SK-N-MC (cell line): ENCODE results near the gene ALDH1L1.

Experiments
- DNase-seq: peaks from one replicate; pipeline ENCODE4 v3.0.0-alpha.2; 2011; ENCODE audit warnings: low read depth, low spot score
- H3K27ac ChIP-seq: fragments of 200-600 bp; sonication (generic); 2 replicates; pipeline ENCODE4 v1.5.1; 2016; ENCODE audit warnings: mixed run types
- H3K36me3 ChIP-seq: fragments of 200-600 bp; sonication (generic); 2 replicates; pipeline ENCODE4 v1.6.1; 2017; ENCODE audit warnings: antibody characterized with exemption, low read length, mixed read lengths; ENCODE audit not compliant: insufficient read depth
- H3K4me3 ChIP-seq: fragments of 200-600 bp; sonication (generic); 2 replicates; pipeline ENCODE4 v1.5.1; 2016
- H3K9ac ChIP-seq: fragments of 200-600 bp; sonication (generic); 2 replicates; pipeline ENCODE4 v1.8.0; 2017; ENCODE audit warnings: mixed run types, mixed read lengths; ENCODE audit not compliant: insufficient read length
- H3K9me3 ChIP-seq: fragments of 200-600 bp; sonication (generic); 2 replicates; pipeline ENCODE4 v1.6.1; 2017; ENCODE audit warnings: low read depth, mild to moderate bottlenecking, antibody characterized with exemption, low read length, moderate library complexity, mixed read lengths
- EZH2 ChIP-seq: fragments of 200-600 bp; sonication (generic); IDR thresholded peaks from one replicate; pipeline ENCODE4 v1.6.1; 2017; ENCODE audit warnings: antibody characterized with exemption
- FOXP2 ChIP-seq: optimal IDR thresholded peaks from 2 replicates; pipeline ENCODE3; 2011; ENCODE audit warnings: mild to moderate bottlenecking, moderate library complexity; ENCODE audit not compliant: insufficient read depth; ENCODE audit errors: extremely low read length, control extremely low read depth
- POLR2AphosphoS5 ChIP-seq: IDR thresholded peaks from 2 replicates; pipeline ENCODE4 v1.6.1; 2012; ENCODE audit warnings: mild to moderate bottlenecking, low read depth, low read length, borderline replicate concordance

ALDH1L1 gene

DNA sequence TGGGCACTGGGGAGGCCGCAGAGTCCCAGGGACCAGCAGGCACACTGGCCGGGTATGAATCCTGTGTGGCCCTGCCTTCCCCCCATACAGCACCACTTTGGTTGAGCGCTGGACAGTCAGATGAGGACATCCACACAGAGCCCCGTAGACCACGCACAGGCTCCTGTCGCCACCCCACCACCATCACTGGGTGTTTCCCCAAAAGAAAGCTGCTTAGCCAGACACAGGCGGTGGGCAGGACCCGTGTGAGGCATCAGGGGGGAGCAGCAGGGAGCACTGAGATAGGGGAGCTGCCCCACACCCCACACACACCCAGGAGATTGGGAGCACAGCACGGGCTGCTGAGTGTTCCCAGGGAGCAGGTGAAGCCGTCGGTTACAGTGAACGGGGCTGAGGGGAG, 54.1 kb downstream of the ALDH1L1 start:
- Histone ChIP-seq H3K9ac (no peak overlapping the region), H3K27ac (no peak overlapping the region), H3K9me3 (no peaks in the 10 kb centered on the region), H3K4me3 (no peak overlapping the region), H3K36me3 (no peaks in the 10 kb centered on the region)
- DNase-seq: no peak
- TF ChIP-seq POLR2AphosphoS5 (no peak), EZH2 (no peak), FOXP2 (no peak)

DNA sequence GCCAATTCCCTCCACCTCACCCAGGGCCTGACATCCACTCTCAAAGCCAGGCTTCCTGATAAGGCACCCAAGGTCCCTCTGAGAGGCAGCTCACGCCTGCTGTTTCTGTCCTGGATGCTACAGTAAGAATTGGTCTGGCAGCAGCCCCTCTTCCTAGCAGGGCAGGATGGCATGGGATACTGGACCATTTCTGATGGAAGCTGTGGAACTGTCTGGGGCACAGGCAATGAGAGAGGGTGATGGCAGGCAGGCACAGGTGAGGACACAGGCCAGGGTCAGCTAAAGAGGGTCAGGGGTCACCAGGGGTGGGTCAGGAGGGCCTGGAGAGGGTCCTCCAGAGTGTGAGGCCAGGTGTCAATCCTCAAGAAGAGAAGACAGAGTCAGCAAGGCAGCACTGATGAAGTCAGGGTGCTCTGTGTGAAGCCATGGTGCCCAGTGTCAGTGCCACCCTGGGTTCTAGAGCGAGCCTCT, 54.6 kb downstream of the ALDH1L1 start:
- no peaks in the 10 kb centered on the region for H3K9me3 ChIP-seq
- H3K27ac ChIP-seq: no peak overlapping the region
- no peaks in the 10 kb centered on the region for H3K36me3 ChIP-seq
- no peak overlapping the region for H3K4me3 ChIP-seq
- TF ChIP-seq POLR2AphosphoS5 (no peak), EZH2 (no peak), FOXP2 (no peak)
- no peak overlapping the region for H3K9ac ChIP-seq
- no peak for DNase-seq

DNA sequence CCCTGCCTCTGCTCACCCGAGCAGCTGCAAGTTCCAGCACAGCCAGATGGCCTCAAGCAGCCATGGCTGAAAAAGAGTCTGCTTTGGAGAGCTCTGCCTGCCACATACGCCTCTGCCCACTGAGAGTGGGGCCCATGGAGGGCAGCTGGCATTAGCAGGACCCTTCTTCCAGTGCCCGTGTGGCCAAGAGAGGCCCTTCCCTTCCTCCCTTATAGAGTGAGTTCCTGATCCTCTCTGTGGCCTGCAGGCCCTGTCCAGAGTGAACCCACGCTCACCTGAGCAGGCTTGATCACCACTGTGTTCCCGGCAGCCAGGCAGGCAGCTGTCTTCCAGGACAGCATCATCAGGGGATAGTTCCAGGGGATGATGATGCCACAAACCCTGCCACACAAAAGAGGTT, 55.0 kb downstream of the ALDH1L1 start:
- H3K9ac ChIP-seq: no peak overlapping the region
- TF ChIP-seq EZH2 (no peak), POLR2AphosphoS5 (no peak), FOXP2 (no peak)
- no peaks in the 10 kb centered on the region for H3K36me3 ChIP-seq
- no peak overlapping the region for H3K27ac ChIP-seq
- no peak for DNase-seq
- H3K4me3 ChIP-seq: no peak overlapping the region
- H3K9me3 ChIP-seq: no peaks in the 10 kb centered on the region

DNA sequence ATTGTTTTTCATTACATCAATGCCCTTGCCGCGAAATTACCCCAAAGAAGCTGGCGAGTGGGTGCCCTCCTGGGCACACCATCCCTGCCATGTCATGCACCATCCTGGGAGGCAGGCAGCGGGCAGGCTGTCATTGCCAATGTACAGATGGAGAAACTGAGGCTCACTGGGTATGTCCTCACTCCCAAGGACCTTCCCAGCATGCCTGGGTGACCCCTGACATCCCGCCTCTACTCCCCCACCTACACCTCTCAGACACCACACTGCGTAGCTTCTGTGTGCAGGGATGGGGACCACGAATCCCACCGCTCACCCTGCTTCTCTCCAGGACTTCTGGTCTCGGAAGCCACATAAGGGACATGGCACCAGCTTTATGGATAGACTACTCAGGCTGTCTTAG, 55.5 kb downstream of the ALDH1L1 start:
- no peaks in the 10 kb centered on the region for H3K9me3 ChIP-seq
- no peak for TF ChIP-seq FOXP2
- TF ChIP-seq EZH2: no peak
- H3K4me3 ChIP-seq: no peak overlapping the region
- no peak for DNase-seq
- no peak overlapping the region for H3K9ac ChIP-seq
- no peaks in the 10 kb centered on the region for H3K36me3 ChIP-seq
- no peak overlapping the region for H3K27ac ChIP-seq

DNA sequence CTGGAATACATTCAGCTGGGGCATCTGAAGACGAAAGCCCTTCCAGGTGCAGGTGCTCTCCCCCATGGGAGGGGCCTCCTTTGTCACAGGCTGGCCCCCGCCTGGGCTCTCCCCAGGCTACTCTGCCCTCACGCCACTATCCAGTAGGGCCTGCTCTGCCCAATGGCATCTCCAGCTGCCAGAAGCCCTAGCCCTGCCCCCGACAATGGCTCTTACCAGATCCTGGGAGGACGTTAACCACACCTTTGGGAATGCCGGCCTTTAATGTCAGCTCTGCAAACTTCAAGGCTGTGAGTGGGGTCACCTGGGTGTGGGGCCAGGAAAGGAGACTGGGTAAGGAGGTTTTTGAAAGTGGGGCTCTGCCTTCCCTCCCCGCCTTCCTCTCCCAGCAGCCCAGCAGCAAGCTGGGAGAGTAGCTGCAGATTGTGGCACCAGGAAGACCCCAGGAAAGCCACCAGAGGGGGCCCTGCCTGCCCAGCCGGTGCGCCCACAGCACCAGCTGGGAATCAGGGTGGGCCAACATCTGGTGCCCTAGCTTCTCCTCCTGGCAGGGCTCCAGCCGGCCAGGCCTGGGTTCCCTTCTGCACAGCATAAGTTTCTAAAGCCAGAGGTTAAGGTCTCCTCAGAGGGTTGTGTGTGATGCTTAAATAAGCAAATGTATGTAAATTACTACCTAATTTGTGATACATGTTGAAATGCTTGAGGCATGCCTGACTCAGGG, 56.1 kb downstream of the ALDH1L1 start:
- H3K4me3 ChIP-seq: no peak overlapping the region
- DNase-seq: no peak
- no peak overlapping the region for H3K9ac ChIP-seq
- H3K27ac ChIP-seq: no peak overlapping the region
- no peaks in the 10 kb centered on the region for H3K36me3 ChIP-seq
- TF ChIP-seq POLR2AphosphoS5: no peak
- no peak for TF ChIP-seq EZH2
- TF ChIP-seq FOXP2: no peak
- no peaks in the 10 kb centered on the region for H3K9me3 ChIP-seq

DNA sequence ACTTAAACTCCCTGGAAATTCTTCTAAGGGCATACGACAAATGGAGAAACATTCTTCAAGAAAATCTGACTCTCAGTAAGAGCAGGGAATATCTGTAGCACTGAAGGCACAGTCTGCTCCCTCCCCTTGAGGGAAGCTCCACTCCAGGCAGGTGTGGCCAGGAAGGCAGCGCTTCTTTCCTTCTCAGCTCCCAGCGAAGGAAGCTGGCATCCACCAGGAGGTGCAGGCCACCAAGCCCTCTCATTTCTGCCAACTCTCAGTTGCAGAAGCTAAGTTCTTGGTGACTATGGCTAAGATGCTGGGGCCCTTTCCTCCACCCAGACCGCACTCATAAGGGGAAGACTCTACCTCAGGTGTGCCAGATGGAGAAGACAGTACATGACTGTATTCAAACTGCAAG, 58.8 kb downstream of the ALDH1L1 start:
- no peak overlapping the region for H3K4me3 ChIP-seq
- no peak overlapping the region for H3K27ac ChIP-seq
- TF ChIP-seq EZH2: no peak
- no peak for TF ChIP-seq POLR2AphosphoS5
- no peak for TF ChIP-seq FOXP2
- H3K9ac ChIP-seq: no peak overlapping the region
- no peak for DNase-seq
- H3K9me3 ChIP-seq: no peaks in the 10 kb centered on the region
- no peaks in the 10 kb centered on the region for H3K36me3 ChIP-seq

DNA sequence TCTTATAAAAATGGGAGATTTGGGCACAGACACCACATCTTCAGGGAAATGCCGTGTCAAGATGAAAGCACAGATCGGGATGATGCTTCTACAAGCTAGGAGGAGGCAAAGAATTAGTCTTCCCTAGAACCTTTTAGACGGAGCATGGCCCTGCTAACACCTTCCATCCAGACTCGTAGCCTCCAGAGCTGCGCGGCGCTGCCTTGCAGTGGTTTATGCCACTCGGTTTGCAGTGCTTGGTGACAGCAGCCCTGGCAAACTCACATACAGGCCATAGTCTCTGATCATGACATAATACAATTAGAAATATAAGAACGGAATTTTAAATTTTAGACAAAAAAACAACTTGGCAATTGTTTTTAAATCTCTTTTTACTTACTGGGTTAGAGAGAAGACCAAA, 59.3 kb downstream of the ALDH1L1 start:
- Histone ChIP-seq H3K9ac (no peak overlapping the region), H3K4me3 (no peak overlapping the region), H3K27ac (no peak overlapping the region), H3K36me3 (no peaks in the 10 kb centered on the region), H3K9me3 (no peaks in the 10 kb centered on the region)
- no peak for TF ChIP-seq EZH2
- no peak for TF ChIP-seq POLR2AphosphoS5
- no peak for TF ChIP-seq FOXP2
- DNase-seq: no peak

DNA sequence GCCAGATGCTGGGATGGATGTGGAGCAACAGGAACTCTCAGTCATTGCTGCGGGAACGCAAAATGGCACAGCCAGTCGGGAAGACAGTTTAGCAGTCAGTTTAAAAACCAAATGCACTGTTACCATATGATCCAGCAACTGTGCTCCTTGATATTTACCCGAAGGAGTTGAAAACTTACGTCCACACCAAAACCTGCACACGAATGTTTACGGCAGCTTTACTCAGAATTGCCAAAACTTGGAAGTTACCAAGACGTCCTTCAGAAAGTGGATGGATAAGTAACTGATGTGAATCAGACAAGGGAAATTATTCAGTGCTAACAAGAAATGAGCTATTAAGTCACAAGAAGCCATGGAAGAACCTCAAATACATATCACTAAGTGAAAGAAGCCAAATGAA, 60.4 kb downstream of the ALDH1L1 start:
- no peaks in the 10 kb centered on the region for H3K9me3 ChIP-seq
- TF ChIP-seq POLR2AphosphoS5 (no peak), FOXP2 (no peak), EZH2 (no peak)
- no peak overlapping the region for H3K4me3 ChIP-seq
- no peak overlapping the region for H3K27ac ChIP-seq
- H3K9ac ChIP-seq: no peak overlapping the region
- no peak for DNase-seq
- H3K36me3 ChIP-seq: no peaks in the 10 kb centered on the region

DNA sequence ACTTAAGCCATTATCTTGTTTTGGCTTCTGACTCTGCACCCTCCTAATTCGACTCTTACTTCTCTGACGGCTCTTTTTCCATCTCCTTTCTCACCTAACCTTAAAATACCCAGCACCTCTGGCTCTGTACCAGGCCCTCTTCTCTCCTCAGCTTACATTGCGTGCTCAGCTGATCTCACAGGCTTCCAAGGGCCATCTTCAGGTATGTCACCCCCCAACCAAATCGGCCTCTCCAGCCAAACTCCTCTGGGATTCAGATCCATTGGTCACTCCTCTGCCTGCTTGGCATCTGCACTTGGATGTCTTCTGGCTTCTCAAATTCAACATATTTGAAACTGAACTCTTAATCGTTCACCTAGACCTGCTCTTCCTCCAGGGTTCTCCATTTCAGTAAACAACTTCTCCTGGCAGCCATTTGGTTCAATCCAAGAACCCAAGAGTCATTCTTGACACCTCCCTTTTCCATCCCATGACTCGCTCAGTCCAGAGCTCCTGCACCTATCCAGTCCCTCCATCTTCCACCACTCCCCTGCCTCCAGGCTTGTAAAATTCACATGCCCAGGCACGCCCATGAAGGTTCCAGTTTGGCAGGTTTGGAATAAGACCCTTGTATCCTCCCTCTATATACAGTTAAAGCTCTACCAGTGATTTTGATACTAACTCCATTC, 61.2 kb downstream of the ALDH1L1 start:
- no peak overlapping the region for H3K9ac ChIP-seq
- no peaks in the 10 kb centered on the region for H3K9me3 ChIP-seq
- H3K27ac ChIP-seq: no peak overlapping the region
- no peak for DNase-seq
- no peaks in the 10 kb centered on the region for H3K36me3 ChIP-seq
- H3K4me3 ChIP-seq: no peak overlapping the region
- no peak for TF ChIP-seq EZH2
- TF ChIP-seq POLR2AphosphoS5: no peak
- TF ChIP-seq FOXP2: no peak
